ENCODE results near the gene SETBP1.
"Not testable (repeated sequence)": the region's sequence is repeated elsewhere in the genome, so short reads cannot be mapped to it uniquely, and the experiment has no call there.

SETBP1 gene

DNA sequence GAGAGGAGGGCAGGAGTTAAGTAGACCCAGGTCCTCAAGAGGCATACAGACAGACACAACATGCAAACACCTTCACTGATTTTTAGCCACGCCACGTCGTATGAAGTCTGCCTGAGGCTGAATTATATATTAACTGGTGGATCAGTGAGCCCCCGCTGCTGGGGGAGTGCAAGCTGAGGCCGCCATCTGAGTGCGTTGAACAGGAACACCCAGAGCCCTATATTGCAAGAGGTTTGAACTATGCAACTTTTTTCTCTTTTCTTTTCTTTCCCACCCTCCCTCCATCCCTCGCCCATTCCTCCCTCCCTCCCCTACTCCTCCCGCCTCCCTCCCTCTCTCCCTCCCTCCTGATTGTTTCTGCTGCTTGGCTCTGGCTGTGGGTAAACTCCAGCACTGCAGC lies 30.2 kb downstream of the SETBP1 start:
- Histone ChIP-seq H3K4me3 (ENCODE audit: low read depth, low read length) (no peak overlapping the region), H3K36me3 (ENCODE audit: control insufficient read depth, insufficient read depth, low read length) (no peaks in the 10 kb centered on the region), H3K27me3 (ENCODE audit: control insufficient read depth, insufficient read depth, low read length) (no peaks in the 10 kb centered on the region), H3K9ac (ENCODE audit: low read depth, low read length) (no peak overlapping the region), H3K4me1 (ENCODE audit: control insufficient read depth, insufficient read depth, low read length) (peaks cover 7% of the 10 kb centered on the region), H3K9me3 (ENCODE audit: control insufficient read depth, insufficient read depth, low read length) (no peaks in the 10 kb centered on the region)

DNA sequence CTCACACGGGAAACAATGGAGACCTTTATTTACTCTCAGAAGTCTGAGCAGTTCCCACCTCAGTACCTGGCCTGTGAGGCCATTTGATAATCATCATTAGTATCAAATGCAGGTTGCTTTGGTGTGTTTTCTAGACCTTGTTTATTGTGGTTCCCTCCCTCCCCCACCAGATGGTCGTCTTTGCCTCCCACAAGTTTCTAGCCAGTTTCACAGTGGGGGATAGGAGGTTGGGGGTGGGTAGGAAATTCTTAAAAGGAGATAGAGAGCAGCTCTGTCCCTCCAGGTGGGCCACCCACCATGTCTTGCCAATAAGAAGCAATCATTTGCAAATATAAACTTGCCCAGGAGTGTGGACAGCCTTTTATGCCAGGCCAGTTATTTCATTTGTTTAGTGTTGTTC lies 31.3 kb downstream of the SETBP1 start:
- Histone ChIP-seq H3K9ac (ENCODE audit: low read depth, low read length) (no peak overlapping the region), H3K36me3 (ENCODE audit: control insufficient read depth, insufficient read depth, low read length) (no peaks in the 10 kb centered on the region), H3K4me3 (ENCODE audit: low read depth, low read length) (no peak overlapping the region), H3K27me3 (ENCODE audit: control insufficient read depth, insufficient read depth, low read length) (no peaks in the 10 kb centered on the region), H3K4me1 (ENCODE audit: control insufficient read depth, insufficient read depth, low read length) (peaks cover 7% of the 10 kb centered on the region), H3K9me3 (ENCODE audit: control insufficient read depth, insufficient read depth, low read length) (no peaks in the 10 kb centered on the region)

DNA sequence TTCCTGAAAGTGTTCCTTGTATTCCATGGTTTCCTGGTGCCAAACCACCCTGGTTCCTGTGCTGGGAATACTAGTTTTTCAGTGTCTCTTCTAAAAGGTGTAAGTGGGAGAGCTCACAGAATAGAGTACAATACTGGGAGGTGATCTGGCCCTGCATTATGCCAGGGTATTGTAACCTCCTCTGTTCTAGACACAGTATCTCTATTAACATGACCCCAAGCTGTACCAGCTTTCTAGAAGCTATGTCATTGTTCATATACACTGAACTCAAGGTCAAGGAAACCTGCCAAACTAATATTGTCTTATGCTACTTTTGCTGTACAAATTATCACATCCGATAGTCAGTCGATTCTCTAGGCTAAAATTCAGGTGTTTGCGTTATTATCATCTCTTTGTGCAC lies 32.7 kb downstream of the SETBP1 start:
- Histone ChIP-seq H3K4me1 (ENCODE audit: control insufficient read depth, insufficient read depth, low read length) (peaks cover 7% of the 10 kb centered on the region), H3K27me3 (ENCODE audit: control insufficient read depth, insufficient read depth, low read length) (no peaks in the 10 kb centered on the region), H3K9ac (ENCODE audit: low read depth, low read length) (no peak overlapping the region), H3K36me3 (ENCODE audit: control insufficient read depth, insufficient read depth, low read length) (no peaks in the 10 kb centered on the region), H3K9me3 (ENCODE audit: control insufficient read depth, insufficient read depth, low read length) (no peaks in the 10 kb centered on the region), H3K4me3 (ENCODE audit: low read depth, low read length) (no peak overlapping the region)

DNA sequence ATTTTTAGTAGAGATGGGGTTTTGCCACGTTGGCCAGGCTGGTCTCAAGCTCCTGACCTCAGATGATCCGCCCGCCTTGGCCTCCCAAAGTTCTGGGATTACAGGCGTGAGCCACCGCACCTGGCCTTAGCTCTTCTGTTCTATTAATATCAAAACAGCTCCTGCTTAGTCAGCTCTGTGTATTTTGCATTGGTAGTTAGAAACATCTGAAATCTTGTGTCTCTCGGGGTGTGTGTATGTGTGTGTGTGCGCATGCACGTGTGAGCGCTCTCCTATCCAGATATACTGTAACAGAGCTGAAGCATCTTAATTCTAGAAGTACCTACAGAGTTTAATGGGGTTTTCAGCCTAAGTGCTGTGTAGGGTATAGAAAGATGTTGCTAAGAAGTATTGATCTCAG lies 33.7 kb downstream of the SETBP1 start:
- H3K27me3 ChIP-seq (ENCODE audit: control insufficient read depth, insufficient read depth, low read length) = no peaks in the 10 kb centered on the region
- H3K9me3 ChIP-seq (ENCODE audit: control insufficient read depth, insufficient read depth, low read length) = no peaks in the 10 kb centered on the region
- no peak overlapping the region for H3K9ac ChIP-seq (ENCODE audit: low read depth, low read length)
- no peak overlapping the region for H3K4me3 ChIP-seq (ENCODE audit: low read depth, low read length)
- peaks cover 7% of the 10 kb centered on the region for H3K4me1 ChIP-seq (ENCODE audit: control insufficient read depth, insufficient read depth, low read length)
- no peaks in the 10 kb centered on the region for H3K36me3 ChIP-seq (ENCODE audit: control insufficient read depth, insufficient read depth, low read length)

DNA sequence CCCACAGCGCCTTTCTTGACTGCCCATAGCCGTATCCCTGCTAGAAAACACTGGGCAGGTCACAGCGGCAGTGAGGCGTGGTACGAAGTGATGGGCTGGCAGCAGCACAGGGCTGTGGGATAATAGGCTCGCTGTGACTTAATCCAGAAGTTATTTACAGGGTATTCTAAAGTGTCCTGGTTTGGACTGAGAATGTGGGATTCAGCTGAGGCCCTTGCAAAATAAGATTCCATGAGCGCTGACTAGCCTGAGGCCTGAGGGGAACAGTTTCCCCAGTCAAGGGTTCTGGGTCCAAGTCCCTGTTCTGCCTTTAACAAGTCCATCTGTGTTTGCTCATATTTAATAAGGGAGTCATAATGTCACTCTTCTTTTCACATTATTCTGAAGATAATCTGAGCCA lies 34.6 kb downstream of the SETBP1 start:
- Histone ChIP-seq H3K9ac (ENCODE audit: low read depth, low read length) (no peak overlapping the region), H3K4me3 (ENCODE audit: low read depth, low read length) (no peak overlapping the region), H3K9me3 (ENCODE audit: control insufficient read depth, insufficient read depth, low read length) (no peaks in the 10 kb centered on the region), H3K4me1 (ENCODE audit: control insufficient read depth, insufficient read depth, low read length) (peaks cover 7% of the 10 kb centered on the region), H3K36me3 (ENCODE audit: control insufficient read depth, insufficient read depth, low read length) (no peaks in the 10 kb centered on the region), H3K27me3 (ENCODE audit: control insufficient read depth, insufficient read depth, low read length) (no peaks in the 10 kb centered on the region)

DNA sequence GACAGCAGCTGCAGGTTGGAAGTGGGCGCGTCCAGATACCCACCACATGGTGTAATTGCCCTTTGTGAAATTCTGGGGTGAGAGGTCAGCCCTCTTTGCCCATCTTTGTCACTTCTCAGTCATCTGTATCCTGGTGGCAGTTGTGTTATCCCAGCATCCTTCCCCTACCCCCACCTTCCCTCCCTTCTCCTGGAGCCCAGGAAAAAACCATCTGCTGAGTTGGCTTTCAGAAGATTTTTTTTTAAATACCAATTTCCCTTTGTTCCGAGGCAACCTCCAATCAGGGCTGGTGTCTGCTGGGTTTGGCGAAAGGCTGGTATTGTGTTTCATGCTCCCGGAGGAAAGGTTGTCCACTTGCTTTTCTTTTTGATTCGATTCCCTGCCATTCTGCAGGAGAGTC lies 35.2 kb downstream of the SETBP1 start:
- Histone ChIP-seq H3K27me3 (ENCODE audit: control insufficient read depth, insufficient read depth, low read length) (no peaks in the 10 kb centered on the region), H3K4me1 (ENCODE audit: control insufficient read depth, insufficient read depth, low read length) (peaks cover 7% of the 10 kb centered on the region), H3K9ac (ENCODE audit: low read depth, low read length) (no peak overlapping the region), H3K4me3 (ENCODE audit: low read depth, low read length) (no peak overlapping the region), H3K9me3 (ENCODE audit: control insufficient read depth, insufficient read depth, low read length) (no peaks in the 10 kb centered on the region), H3K36me3 (ENCODE audit: control insufficient read depth, insufficient read depth, low read length) (no peaks in the 10 kb centered on the region)

DNA sequence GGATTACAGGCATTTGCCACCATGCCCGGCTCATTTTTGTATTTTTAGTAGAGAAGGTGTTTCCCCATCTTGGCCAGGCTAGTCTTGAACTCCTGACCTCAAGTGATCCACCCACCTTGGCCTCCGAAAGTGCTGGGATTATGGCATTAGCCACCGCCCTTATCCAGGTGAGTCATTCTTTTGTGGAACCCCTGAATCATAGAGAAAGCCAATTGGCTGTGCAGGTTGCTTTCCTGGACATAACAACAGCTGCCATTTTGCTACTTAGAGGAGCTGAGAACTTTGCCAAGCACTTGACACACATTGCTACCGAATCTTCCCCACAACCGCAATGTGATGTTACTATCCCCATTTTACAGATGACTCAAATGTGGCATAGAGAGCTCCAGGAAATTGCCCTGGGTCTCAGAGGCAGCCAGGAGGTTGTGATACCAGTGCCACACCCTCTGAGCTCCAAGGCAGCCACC lies 36.0 kb downstream of the SETBP1 start:
- H3K4me1 ChIP-seq (ENCODE audit: control insufficient read depth, insufficient read depth, low read length) = peaks cover 7% of the 10 kb centered on the region

DNA sequence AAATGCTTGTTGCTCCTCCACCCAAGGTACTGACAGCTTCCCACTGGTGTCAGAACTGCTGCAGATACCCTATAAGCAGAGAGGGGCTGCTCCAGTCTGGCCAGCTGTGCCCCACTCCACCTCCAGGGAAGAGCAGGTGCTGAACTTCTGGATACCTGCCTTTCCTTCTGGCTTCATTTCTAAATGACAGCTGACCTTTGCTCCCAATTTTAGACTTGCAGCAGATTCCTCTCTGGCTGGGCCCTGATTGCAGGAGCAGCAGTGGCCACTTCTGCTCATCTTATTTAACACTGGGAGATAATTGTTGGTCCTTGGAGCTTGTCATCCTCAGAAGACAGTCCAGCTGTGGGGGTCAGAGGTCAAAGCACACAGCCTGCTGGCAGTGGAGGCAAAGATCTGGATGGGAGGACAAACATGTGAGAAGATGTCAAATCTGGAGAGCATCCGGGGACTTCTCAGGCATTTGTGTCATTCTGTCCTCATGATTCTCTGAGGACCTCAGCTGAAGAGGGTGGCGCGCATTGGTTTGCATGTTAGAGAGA lies 38.9 kb downstream of the SETBP1 start:
- Histone ChIP-seq H3K9me3 (ENCODE audit: control insufficient read depth, insufficient read depth, low read length) (no peaks in the 10 kb centered on the region), H3K4me1 (ENCODE audit: control insufficient read depth, insufficient read depth, low read length) (peaks cover 12% of the 10 kb centered on the region), H3K9ac (ENCODE audit: low read depth, low read length) (no peak overlapping the region)

More for the DNA sequence above, 36.0 kb downstream of the SETBP1 start:
- Histone ChIP-seq H3K9ac (ENCODE audit: low read depth, low read length) (no peak overlapping the region), H3K9me3 (ENCODE audit: control insufficient read depth, insufficient read depth, low read length) (no peaks in the 10 kb centered on the region), H3K27me3 (ENCODE audit: control insufficient read depth, insufficient read depth, low read length) (no peaks in the 10 kb centered on the region), H3K4me3 (ENCODE audit: low read depth, low read length) (no peak overlapping the region), H3K36me3 (ENCODE audit: control insufficient read depth, insufficient read depth, low read length) (no peaks in the 10 kb centered on the region)

DNA sequence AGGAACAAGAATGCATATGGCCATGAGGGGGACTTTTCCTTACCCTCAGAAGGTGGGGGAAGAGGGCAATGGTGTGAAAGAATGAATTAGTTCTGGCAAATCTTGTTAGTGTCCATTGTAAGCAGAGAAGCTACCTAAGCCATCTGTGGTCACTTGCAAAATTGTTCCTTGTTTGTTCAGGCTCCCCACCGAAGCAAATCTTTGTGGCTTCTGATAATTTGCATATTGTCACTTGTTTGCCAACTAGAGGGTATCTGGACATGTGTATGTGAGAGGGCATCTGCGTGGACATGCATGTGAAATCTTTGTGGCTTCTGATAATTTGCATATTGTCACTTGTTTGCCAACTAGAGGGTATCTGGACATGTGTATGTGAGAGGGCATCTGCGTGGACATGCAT lies 41.1 kb downstream of the SETBP1 start:
- H3K9ac ChIP-seq (ENCODE audit: low read depth, low read length) = not testable (repeated sequence)

More for the DNA sequence above, 38.9 kb downstream of the SETBP1 start:
- H3K36me3 ChIP-seq (ENCODE audit: control insufficient read depth, insufficient read depth, low read length) = no peaks in the 10 kb centered on the region
- no peak overlapping the region for H3K4me3 ChIP-seq (ENCODE audit: low read depth, low read length)
- H3K27me3 ChIP-seq (ENCODE audit: control insufficient read depth, insufficient read depth, low read length) = no peaks in the 10 kb centered on the region

DNA sequence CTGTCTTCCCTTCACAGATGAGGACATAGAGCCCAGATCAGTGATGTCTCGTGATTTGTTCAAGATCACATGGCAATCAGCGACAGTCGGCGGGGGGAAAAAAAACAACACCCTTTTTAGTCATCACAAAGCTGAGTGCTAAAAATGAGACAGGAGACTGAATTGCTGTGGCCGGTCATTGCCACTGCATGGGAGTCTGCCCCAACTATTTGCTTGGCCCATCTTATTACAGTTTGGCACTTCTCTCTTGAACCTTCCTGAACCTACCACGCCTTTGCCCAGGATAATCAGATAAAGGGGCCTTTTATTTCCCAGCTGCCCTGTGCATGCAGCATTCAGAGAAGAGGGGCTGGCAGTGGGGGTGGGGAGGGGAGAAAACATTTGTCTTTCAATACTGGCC lies 42.7 kb downstream of the SETBP1 start:
- H3K36me3 ChIP-seq (ENCODE audit: control insufficient read depth, insufficient read depth, low read length) = no peaks in the 10 kb centered on the region
- peaks cover 10% of the 10 kb centered on the region for H3K4me1 ChIP-seq (ENCODE audit: control insufficient read depth, insufficient read depth, low read length)
- H3K4me3 ChIP-seq (ENCODE audit: low read depth, low read length) = no peak overlapping the region
- no peaks in the 10 kb centered on the region for H3K27me3 ChIP-seq (ENCODE audit: control insufficient read depth, insufficient read depth, low read length)
- no peaks in the 10 kb centered on the region for H3K9me3 ChIP-seq (ENCODE audit: control insufficient read depth, insufficient read depth, low read length)
- H3K9ac ChIP-seq (ENCODE audit: low read depth, low read length) = no peak overlapping the region

More for the DNA sequence above, 41.1 kb downstream of the SETBP1 start:
- H3K4me3 ChIP-seq (ENCODE audit: low read depth, low read length); H3K36me3 ChIP-seq (ENCODE audit: control insufficient read depth, insufficient read depth, low read length); H3K4me1 ChIP-seq (ENCODE audit: control insufficient read depth, insufficient read depth, low read length); H3K27me3 ChIP-seq (ENCODE audit: control insufficient read depth, insufficient read depth, low read length); H3K9me3 ChIP-seq (ENCODE audit: control insufficient read depth, insufficient read depth, low read length): not testable (repeated sequence)

DNA sequence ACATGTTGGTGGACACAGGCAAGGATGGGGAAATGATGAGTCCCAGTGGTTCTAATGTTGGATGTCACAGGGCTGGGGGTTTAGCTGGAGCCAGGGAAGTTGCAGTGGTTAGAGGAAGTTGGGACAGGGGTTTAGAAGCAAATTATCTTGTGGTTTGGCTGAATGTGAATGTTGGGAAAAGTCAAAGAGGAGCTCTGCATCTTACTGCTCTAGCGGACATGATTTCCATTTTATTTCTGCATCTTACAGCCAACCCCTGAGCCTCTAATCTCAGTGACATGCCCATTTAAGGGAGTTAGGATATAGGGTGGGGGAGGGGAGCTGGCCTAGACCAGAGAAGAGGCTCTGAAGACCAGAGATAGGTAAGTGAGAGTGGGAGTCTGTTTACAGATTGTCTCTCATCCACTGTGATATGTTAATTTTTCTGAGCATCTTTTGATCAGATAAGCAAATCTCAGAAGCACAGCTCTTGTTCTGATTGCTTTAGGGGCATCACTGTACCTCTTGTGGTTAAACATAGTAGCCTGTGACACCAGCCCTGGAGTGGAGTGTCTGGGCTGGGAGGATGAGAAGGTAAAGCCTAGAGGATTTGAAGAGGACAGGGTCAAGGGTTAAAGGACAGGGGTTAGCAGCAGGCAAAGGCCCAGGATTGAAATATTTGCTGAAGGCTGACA lies 43.6 kb downstream of the SETBP1 start:
- H3K4me1 ChIP-seq (ENCODE audit: control insufficient read depth, insufficient read depth, low read length) = peaks cover 10% of the 10 kb centered on the region
- no peak overlapping the region for H3K4me3 ChIP-seq (ENCODE audit: low read depth, low read length)
- H3K9me3 ChIP-seq (ENCODE audit: control insufficient read depth, insufficient read depth, low read length) = no peaks in the 10 kb centered on the region
- no peaks in the 10 kb centered on the region for H3K36me3 ChIP-seq (ENCODE audit: control insufficient read depth, insufficient read depth, low read length)
- no peak overlapping the region for H3K9ac ChIP-seq (ENCODE audit: low read depth, low read length)
- H3K27me3 ChIP-seq (ENCODE audit: control insufficient read depth, insufficient read depth, low read length) = no peaks in the 10 kb centered on the region

DNA sequence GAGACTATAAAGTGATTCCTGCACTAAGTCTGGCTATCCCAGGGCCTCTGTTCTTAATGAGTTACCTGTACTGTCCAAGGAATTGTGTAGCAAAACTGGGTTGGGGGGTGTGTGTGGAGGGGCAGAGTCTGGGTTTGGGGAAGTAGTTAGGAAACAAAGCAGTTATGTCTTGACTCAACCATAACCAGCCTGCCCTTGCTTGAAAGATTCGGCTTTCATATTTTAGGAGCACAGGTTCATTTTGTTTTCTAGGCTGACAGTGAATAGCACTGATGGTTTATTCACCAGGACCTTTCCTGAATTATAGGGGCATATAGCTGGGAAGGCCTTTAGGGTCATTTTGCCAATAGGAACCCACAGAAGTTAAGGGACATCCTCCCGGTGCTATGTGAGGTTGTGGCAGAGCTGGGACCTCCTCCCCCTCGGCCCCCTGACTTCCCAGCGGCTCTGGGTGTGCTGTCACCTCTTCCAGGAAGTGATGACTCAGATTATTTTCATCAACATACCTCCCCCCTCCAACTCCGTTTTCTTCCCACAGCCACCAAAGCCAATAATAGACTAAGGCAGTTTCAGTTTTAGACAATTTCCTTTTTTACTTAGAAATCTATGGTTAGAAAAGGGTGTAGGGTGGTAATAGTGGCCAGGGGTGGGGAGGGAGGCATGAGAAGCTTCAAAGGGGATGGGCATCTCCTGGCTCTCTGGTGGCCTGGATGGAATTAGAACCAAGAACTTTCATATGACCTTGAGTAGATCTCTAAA lies 44.8 kb downstream of the SETBP1 start:
- no peak overlapping the region for H3K9ac ChIP-seq (ENCODE audit: low read depth, low read length)
- no peaks in the 10 kb centered on the region for H3K36me3 ChIP-seq (ENCODE audit: control insufficient read depth, insufficient read depth, low read length)
- no peak overlapping the region for H3K4me3 ChIP-seq (ENCODE audit: low read depth, low read length)
- H3K4me1 ChIP-seq (ENCODE audit: control insufficient read depth, insufficient read depth, low read length) = peaks cover 10% of the 10 kb centered on the region
- no peaks in the 10 kb centered on the region for H3K27me3 ChIP-seq (ENCODE audit: control insufficient read depth, insufficient read depth, low read length)
- H3K9me3 ChIP-seq (ENCODE audit: control insufficient read depth, insufficient read depth, low read length) = no peaks in the 10 kb centered on the region
